Skeletal muscle tissue (tissue), 4 donors: Measurements from ENCODE around the gene C2CD4C. TPM values are rescaled to one million over a fixed set of nuclear protein-coding genes. Genes with fewer than 3 reads are reported as not detected.
"Not testable (repeated sequence)": the region's sequence is repeated elsewhere in the genome, so short reads cannot be mapped to it uniquely, and the experiment has no call there.

Source experiments
- H3K27ac ChIP-seq: one replicate; pipeline ENCODE4 v1.7.0; 2013; ENCODE audit warnings: mild to moderate bottlenecking, low read depth, low read length, inconsistent platforms
- H3K27me3 ChIP-seq, 3 donors: one replicate each; pipeline ENCODE4 v1.7.0; 2013; ENCODE audit warnings: low read length in 3 of 3; ENCODE audit not compliant: control insufficient read depth in 3 of 3, insufficient read depth in 3 of 3
- H3K36me3 ChIP-seq, 3 donors: one replicate each; pipeline ENCODE4 v1.7.0; 2013; ENCODE audit warnings: low read length in 3 of 3; ENCODE audit not compliant: control insufficient read depth in 3 of 3, insufficient read depth in 3 of 3
- H3K4me1 ChIP-seq, 3 donors: one replicate each; pipeline ENCODE4 v1.7.0; 2013; ENCODE audit warnings: low read length in 3 of 3, mild to moderate bottlenecking in 3 of 3; ENCODE audit not compliant: control insufficient read depth in 3 of 3, insufficient read depth in 3 of 3
- H3K4me3 ChIP-seq, 3 donors: one replicate each; pipeline ENCODE4 v1.7.0; 2013; ENCODE audit warnings: low read length in 3 of 3
- H3K9ac ChIP-seq, 3 donors: one replicate each; pipeline ENCODE4 v1.7.0; 2013; ENCODE audit warnings: low read length in 3 of 3, mild to moderate bottlenecking in 3 of 3, moderate library complexity in 2 of 3, low read depth in 1 of 3
- H3K9me3 ChIP-seq, 3 donors: one replicate each; pipeline ENCODE4 v1.7.0; 2013; ENCODE audit warnings: low read length in 3 of 3; ENCODE audit not compliant: control insufficient read depth in 3 of 3
- total RNA-seq: library from RNA; depleted of rRNA; stranded (reverse); fragments of >200 nt; gene quantifications from one replicate; pipeline ENCODE4 v1.2.3, GENCODE V29; 2014
- donor health status: Osteomylitis.

The C2CD4C gene
- total RNA-seq, 1 donor from 2014 or later: 0.52 TPM

DNA sequence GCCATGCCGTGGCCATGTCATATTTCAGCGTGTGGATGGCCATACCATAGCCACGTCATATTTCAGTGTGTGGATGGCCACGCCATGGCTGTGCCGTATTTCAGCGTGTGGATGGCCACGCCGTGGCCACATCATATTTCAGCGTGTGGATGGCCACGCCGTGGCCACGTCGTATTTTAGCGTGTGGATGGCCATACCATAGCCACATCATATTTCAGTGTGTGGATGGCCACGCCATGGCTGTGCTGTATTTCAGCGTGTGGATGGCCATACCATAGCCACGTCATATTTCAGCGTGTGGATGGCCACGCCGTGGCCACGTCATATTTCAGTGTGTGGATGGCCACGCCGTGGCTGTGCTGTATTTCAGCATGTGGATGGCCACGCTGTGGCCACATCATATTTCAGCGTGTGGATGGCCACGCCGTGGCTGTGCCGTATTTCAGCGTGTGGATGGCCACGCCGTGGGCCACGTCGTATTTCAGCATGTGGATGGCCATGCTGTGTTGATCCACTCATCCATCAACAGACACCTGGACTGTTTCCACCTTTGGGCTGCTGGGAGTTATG lies 42.0 kb upstream of the C2CD4C start:
- not testable (repeated sequence) for H3K27ac ChIP-seq, H3K9me3 ChIP-seq

DNA sequence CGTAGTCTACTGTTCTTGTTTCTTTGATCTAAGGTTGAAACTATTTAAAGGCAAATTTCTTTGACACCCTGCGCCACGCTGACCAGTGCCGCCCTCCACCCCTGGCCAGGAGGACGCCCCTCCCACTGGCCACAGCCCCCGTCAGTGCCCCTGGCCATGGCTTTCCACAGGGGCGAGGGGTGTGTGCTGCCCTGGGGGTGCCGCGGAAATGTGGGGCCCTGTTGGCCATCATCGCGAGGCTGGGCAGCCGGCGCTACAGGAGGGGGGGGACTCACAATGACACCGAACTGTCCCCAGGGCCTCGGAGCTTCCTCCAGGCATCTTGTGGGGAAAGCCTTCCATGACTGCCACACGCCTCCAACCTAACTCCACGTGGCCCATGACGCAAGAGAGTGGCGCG lies 41.0 kb upstream of the C2CD4C start:
- Histone ChIP-seq H3K9ac (no peak overlapping the region), H3K36me3 (peaks cover 0 to 1% (median 0%) of the 10 kb centered on the region in 3 donors), H3K27ac (no peak overlapping the region), H3K4me3 (no peak overlapping the region), H3K4me1 (peaks cover 2 to 3% (median 3%) of the 10 kb centered on the region in 3 donors), H3K9me3 (no peaks in the 10 kb centered on the region), H3K27me3 (peaks cover 0 to 4% (median 0%) of the 10 kb centered on the region in 3 donors)

More for the DNA sequence above, 42.0 kb upstream of the C2CD4C start:
- not testable (repeated sequence) for H3K27me3 ChIP-seq, H3K4me1 ChIP-seq, H3K4me3 ChIP-seq, H3K36me3 ChIP-seq, H3K9ac ChIP-seq

DNA sequence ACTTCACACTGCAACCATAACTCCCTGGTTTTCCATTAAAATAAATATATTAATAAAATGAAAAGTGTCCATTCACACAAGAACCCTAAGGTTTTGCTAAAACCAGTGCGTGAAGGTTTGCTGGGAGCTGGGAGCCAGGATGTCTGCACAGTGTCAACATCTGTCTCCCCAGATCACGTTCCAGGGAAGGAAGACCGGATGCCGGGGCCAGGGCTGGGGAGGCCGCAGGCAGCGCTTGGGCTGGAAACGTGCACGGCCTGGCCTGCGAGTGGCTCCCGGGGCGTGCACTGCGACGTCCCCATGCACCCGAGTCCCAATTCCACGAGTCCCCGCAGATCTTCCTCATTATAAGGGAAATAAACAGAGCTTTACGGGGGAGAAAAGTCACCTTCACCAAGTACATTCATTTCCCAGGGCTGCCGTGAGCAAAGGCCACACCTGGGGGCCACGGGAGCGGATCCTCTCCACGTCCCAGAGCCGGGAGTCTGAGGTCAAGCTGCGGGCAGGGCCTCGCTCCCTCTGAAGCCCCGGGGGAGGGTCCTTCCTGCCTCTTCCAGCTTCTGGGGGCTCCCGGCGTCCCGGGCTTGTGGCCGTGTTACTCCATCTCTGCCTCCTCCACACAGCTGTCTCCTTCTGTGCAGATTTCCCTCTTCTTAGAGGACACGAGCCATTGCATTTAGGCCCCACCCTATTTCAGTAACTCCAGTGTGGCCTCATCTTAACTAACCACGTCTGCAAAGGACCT lies 39.0 kb upstream of the C2CD4C start:
- no peaks in the 10 kb centered on the region for H3K9me3 ChIP-seq
- peaks cover 2 to 3% (median 3%) of the 10 kb centered on the region in 3 donors for H3K4me1 ChIP-seq
- peaks cover 0 to 4% (median 0%) of the 10 kb centered on the region in 3 donors for H3K27me3 ChIP-seq
- no peak overlapping the region for H3K27ac ChIP-seq
- H3K36me3 ChIP-seq: peaks cover 0 to 1% (median 0%) of the 10 kb centered on the region in 3 donors
- H3K9ac ChIP-seq: peak overlapping the region in 1 of 3 donors; percentile 16
- H3K4me3 ChIP-seq: no peak overlapping the region

DNA sequence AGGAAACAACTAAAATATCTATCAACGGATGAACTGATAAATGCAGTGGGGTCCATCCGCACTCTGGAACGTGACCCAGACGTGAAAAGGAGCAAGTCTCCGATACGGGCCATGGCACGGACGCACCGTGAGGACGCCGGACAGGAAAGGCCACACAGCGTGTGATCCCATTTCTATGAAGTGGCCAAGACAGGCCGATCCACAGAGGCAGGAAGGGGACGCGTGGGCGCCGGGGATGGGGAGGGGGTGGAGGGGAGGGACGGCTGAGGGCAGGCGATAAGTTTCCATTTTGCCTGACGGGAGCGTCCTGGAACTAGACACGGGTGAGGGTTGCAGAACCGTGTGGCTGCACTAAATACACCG lies 38.1 kb upstream of the C2CD4C start:
- Histone ChIP-seq H3K4me1 (peaks cover 2 to 3% (median 3%) of the 10 kb centered on the region in 3 donors), H3K27me3 (peaks cover 0 to 4% (median 0%) of the 10 kb centered on the region in 3 donors), H3K4me3 (no peak overlapping the region), H3K9me3 (no peaks in the 10 kb centered on the region), H3K36me3 (peaks cover 0 to 1% (median 0%) of the 10 kb centered on the region in 3 donors), H3K9ac (no peak overlapping the region), H3K27ac (no peak overlapping the region)

DNA sequence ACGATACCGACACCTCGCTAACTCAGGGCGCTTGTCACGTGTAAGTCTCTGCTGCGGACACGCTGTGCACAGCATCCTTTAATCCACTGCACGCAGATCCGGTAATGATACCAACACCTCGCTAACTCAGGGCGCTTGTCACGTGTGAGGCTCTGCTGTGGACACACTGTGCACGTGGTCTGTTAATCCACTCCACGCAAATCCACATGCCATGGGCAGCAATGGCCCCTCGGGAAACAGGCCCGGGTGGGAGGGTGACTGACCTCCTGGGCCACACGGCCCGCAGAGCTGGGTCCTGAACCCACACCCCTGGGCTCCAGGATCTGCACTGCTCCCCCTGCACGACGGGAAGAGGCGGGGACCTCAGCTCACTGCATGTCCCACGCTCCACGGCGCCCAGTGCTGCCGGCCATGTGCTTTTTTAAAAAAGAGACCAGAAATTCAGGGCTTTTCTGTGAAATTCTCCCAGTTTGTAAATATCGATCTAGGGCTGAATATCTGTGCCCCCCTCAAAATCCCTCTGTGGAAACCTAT lies 35.8 kb upstream of the C2CD4C start:
- H3K9ac ChIP-seq: no peak overlapping the region
- peaks cover 0 to 2% (median 1%) of the 10 kb centered on the region in 3 donors for H3K36me3 ChIP-seq
- peaks cover 7 to 13% (median 13%) of the 10 kb centered on the region in 3 donors for H3K27me3 ChIP-seq
- no peak overlapping the region for H3K27ac ChIP-seq
- H3K9me3 ChIP-seq: no peaks in the 10 kb centered on the region
- peaks cover 2 to 7% (median 3%) of the 10 kb centered on the region in 3 donors for H3K4me1 ChIP-seq
- no peak overlapping the region for H3K4me3 ChIP-seq

DNA sequence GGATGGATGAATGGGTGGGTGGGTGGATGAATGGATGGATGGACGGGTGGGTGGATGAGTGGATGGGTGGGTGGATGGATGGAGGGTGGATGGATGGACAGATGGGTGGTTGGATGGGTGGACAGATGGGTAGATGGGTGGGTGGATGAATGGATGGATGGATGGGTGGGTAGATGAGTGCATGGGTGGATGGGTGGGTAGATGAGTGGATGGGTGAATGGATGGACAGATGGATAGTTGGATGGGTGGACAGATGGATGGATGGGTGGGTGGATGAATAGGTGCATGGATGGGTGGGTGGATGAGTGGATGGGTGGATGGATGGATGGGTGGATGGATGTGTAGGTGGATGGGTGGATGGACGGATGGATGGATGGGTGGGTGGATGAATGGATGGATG lies 34.1 kb upstream of the C2CD4C start:
- H3K27ac ChIP-seq: no peak overlapping the region
- H3K4me3 ChIP-seq: no peak overlapping the region
- no peak overlapping the region for H3K9ac ChIP-seq
- peaks cover 3 to 13% (median 13%) of the 10 kb centered on the region in 3 donors for H3K27me3 ChIP-seq
- H3K36me3 ChIP-seq: peaks cover 0 to 4% (median 1%) of the 10 kb centered on the region in 3 donors
- H3K4me1 ChIP-seq: peaks cover 0 to 4% (median 0%) of the 10 kb centered on the region in 3 donors
- no peaks in the 10 kb centered on the region for H3K9me3 ChIP-seq

DNA sequence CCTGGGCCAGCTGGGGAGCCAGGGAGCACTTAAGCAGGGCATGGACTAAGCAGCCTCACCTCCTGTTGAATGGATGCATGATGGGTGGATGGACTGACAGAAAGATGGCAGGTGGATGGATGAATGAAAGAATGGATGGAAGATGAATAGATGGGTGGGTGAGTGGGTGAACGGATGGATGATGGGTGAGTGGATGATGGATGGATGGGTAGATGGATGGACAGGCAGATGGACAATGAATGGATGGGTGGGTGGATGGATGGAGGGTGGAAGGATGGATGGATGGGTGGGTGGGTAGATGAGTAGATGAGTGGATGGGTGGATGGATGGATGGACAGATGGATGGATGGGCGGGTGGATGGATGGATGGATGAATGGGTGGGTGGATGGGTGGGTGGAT lies 33.1 kb upstream of the C2CD4C start:
- peaks cover 3 to 14% (median 13%) of the 10 kb centered on the region in 3 donors for H3K27me3 ChIP-seq
- no peaks in the 10 kb centered on the region for H3K9me3 ChIP-seq
- H3K9ac ChIP-seq: no peak overlapping the region
- H3K4me1 ChIP-seq: peaks cover 0 to 4% (median 0%) of the 10 kb centered on the region in 3 donors
- H3K4me3 ChIP-seq: no peak overlapping the region
- no peak overlapping the region for H3K27ac ChIP-seq
- H3K36me3 ChIP-seq: peaks cover 0 to 4% (median 1%) of the 10 kb centered on the region in 3 donors

DNA sequence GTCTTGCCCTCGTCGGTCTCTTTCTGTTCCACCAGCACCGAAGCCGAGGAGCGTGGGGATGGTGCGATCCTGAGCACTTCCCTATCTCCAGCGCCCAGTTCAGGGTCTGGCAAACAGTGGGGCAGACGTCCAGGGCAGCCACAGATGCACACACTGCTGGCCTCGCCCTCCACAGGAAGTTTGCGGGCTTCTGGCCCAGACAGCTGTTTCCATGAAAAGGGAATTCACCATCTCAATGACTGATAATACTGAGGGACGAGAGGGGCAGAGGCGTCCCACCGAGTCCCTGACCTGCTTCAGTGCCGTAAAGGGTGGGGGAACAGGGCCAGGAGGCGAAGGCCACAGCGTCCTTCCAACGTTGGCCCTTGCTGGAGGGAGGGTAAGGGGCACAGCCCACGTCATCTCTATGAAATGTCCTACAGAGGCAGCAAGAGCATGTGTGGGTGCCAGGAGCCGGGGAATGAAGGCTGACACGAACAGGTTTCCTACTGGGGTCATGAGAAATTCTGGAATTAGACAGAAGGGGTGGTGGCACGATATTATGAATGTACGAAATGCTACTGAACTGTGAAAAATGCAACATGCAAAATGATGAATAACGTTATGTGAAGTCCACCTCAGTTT lies 32.4 kb upstream of the C2CD4C start:
- H3K27ac ChIP-seq: no peak overlapping the region
- H3K4me1 ChIP-seq: peaks cover 0 to 4% (median 0%) of the 10 kb centered on the region in 3 donors
- H3K4me3 ChIP-seq: no peak overlapping the region
- peaks cover 3 to 16% (median 13%) of the 10 kb centered on the region in 3 donors for H3K27me3 ChIP-seq
- H3K9me3 ChIP-seq: no peaks in the 10 kb centered on the region
- H3K9ac ChIP-seq: no peak overlapping the region
- H3K36me3 ChIP-seq: peaks cover 0 to 4% (median 0%) of the 10 kb centered on the region in 3 donors

DNA sequence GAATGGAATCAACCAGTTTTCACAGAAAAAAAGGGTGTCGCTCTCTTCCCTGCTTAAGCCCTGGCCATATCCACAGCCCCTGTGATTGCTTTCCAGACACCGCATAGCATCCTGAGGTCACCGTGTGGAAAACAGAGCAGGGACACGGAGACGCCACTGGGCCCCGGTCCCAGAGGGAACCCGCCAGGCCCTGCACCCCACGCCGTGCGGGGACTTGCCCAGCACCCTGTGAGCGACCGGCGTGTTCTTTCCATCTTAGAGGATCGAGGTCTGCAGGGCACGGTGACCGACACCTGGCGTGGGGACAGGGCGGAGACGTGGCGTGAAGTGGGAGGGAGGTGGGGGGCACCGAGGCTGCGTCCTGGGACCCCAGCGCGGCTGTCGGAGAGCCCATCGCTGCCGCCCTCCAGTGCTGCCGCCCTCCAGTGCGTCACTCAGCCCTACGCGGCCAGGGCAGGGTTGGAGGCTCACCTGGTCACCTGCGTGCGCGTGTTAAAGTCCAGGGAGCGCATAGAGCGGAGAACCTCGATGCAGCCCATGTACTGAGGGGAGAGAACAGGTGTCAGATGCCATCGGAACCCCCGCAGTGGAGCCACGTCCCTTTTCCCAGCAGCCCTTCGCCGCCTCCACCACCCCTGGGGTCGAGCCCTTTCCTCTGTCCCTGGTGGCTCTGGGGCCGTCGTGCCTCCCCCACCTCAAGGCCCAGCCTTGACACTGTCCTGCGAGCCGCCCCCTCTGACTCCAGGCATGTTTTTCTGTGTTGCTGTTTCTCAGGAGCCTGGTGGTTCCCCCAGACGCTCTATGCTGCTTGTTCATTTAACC lies 31.7 kb upstream of the C2CD4C start:
- Histone ChIP-seq H3K4me3 (no peak overlapping the region), H3K36me3 (peaks cover 0 to 4% (median 0%) of the 10 kb centered on the region in 3 donors), H3K27ac (no peak overlapping the region), H3K27me3 (peaks cover 3 to 16% (median 13%) of the 10 kb centered on the region in 3 donors), H3K4me1 (peaks cover 5 to 10% (median 6%) of the 10 kb centered on the region in 3 donors), H3K9ac (no peak overlapping the region), H3K9me3 (no peaks in the 10 kb centered on the region)
